Activated B cell treated with CpG ODN at 0.5 μM for 24 hours (primary cell): ENCODE measurements around the gene PRXL2B. TPM values are rescaled to one million over a fixed set of nuclear protein-coding genes. Genes with fewer than 3 reads are reported as not detected.
"Not testable (repeated sequence)": the region's sequence is repeated elsewhere in the genome, so short reads cannot be mapped to it uniquely, and the experiment has no call there.

ENCODE experiments used
- ATAC-seq: fragments of 200-7000 bp; cut with Tn5 transposase; one replicate; pipeline ENCODE4 v1.10.0; 2021; ENCODE audit warnings: low read depth, mild to moderate bottlenecking, moderate library complexity
- CTCF ChIA-PET: fragments of 350-600 bp; sonication (Branson Sonifier 250); formaldehyde crosslinking; loops from one replicate; lab custom pipeline; 2021; ENCODE audit warnings: antibody characterized with exemption; lab: Charles Lee
- POLR2A ChIA-PET: fragments of 350-600 bp; sonication (Branson Sonifier 250); formaldehyde crosslinking; loops from one replicate; lab custom pipeline; 2021; ENCODE audit warnings: antibody characterized with exemption; lab: Charles Lee
- DNase-seq: peaks from one replicate; pipeline ENCODE4 v3.0.0; 2022
- H3K27ac Mint-ChIP-seq: one replicate; pipeline ENCODE4 v1.8.0; 2020; ENCODE audit warnings: mixed read lengths
- H3K27me3 Mint-ChIP-seq: one replicate; pipeline ENCODE4 v1.8.0; 2021; ENCODE audit warnings: mixed read lengths
- H3K36me3 Mint-ChIP-seq: one replicate; pipeline ENCODE4 v1.8.0; 2021; ENCODE audit warnings: low read depth, mixed read lengths
- H3K4me1 Mint-ChIP-seq: one replicate; pipeline ENCODE4 v1.8.0; 2021; ENCODE audit warnings: mixed read lengths
- H3K4me3 Mint-ChIP-seq: one replicate; pipeline ENCODE4 v1.8.0; 2020; ENCODE audit warnings: mild to moderate bottlenecking, mixed read lengths
- H3K9me3 Mint-ChIP-seq: one replicate; pipeline ENCODE4 v1.8.0; 2020; ENCODE audit warnings: mixed read lengths
- CTCF ChIP-seq: fragments of 200-600 bp; IDR thresholded peaks from one replicate; pipeline ENCODE4 v1.8.0; 2022; ENCODE audit warnings: antibody characterized with exemption, mild to moderate bottlenecking
- intact Hi-C: fragments of 100-400 bp; cut with micrococcal nuclease; formaldehyde crosslinking; loops from one replicate; pipeline ENCODE4 v1.15.1; 2024
- total RNA-seq: library from RNA; stranded (reverse); gene quantifications from 2 replicates; pipeline ENCODE4 v1.2.3, GENCODE V29; 2022

Gene PRXL2B
- total RNA-seq, 1 donor from 2014 or later, result 12.6 TPM

GRCh38 chr1:2546515-2547209 is 39.9 kb upstream of the PRXL2B start:
- ATAC-seq (peak; percentile 30), DNase-seq (peak; percentile 66)
- TF ChIP-seq CTCF, result no peak
- Mint-ChIP-seq H3K36me3 (no peaks in the 10 kb centered on the region), H3K27me3 (peaks cover 5% of the 10 kb centered on the region), H3K9me3 (no peaks in the 10 kb centered on the region), H3K27ac (peak overlapping the region; percentile 96), H3K4me3 (peak overlapping the region; percentile 87), H3K4me1 (peaks cover 42% of the 10 kb centered on the region)
- intact Hi-C loops, result loop anchor here (5.0 kb wide), 2 partner anchors 234 to 876 kb away; no protein-coding TSS in a partner anchor
- POLR2A ChIA-PET, result interaction anchor here (0.6 to 8.0 kb wide), 21 partner anchors 10 to 502 kb away, joined by 3 to 209 read pairs (median 6); partner anchors contain the start of genes FAAP20, HES5, MORN1 and PANK4
- CTCF ChIA-PET, result interaction anchor here (0.7 to 3.1 kb wide), 10 partner anchors 9 to 450 kb away, joined by 3 to 21 read pairs (median 6); partner anchors contain the start of genes FAAP20, HES5, PANK4 and PEX10

GRCh38 chr1:2547210-2548067 is 39.1 kb upstream of the PRXL2B start:
- ChIA-PET CTCF (interaction anchor here (0.6 to 3.1 kb wide), 15 partner anchors 8 to 451 kb away, joined by 3 to 21 read pairs (median 4); partner anchors contain the start of genes FAAP20, HES5, PANK4 and PEX10), POLR2A (interaction anchor here (0.6 to 8.0 kb wide), 16 partner anchors 9 to 503 kb away, joined by 3 to 209 read pairs (median 10); partner anchors contain the start of genes FAAP20, HES5, MORN1 and PANK4)
- Mint-ChIP-seq H3K4me3 (peak overlapping the region; percentile 87), H3K9me3 (no peaks in the 10 kb centered on the region), H3K27me3 (peaks cover 1% of the 10 kb centered on the region), H3K27ac (peak overlapping the region; percentile 96), H3K4me1 (peaks cover 42% of the 10 kb centered on the region), H3K36me3 (no peaks in the 10 kb centered on the region)
- ATAC-seq (peak; percentile 23), DNase-seq (peak; percentile 55)
- intact Hi-C loops, result loop anchor here (1.0 to 5.0 kb wide), 11 partner anchors 9 to 875 kb away; partner anchors contain the start of genes MORN1, PANK4, PRXL2B and RER1
- no peak for TF ChIP-seq CTCF

- ChIA-PET POLR2A (interaction anchor here (0.6 to 8.0 kb wide), 17 partner anchors 9 to 918 kb away, joined by 3 to 209 read pairs (median 9); partner anchors contain the start of genes FAAP20, HES5, MORN1 and PANK4), CTCF (interaction anchor here (0.7 to 3.1 kb wide), 13 partner anchors 14 to 353 kb away, joined by 3 to 21 read pairs (median 4); partner anchors contain the start of genes FAAP20, HES5, MORN1 and PANK4)
- H3K36me3 Mint-ChIP-seq, result no peaks in the 10 kb centered on the region
- TF ChIP-seq CTCF, result peak; percentile 25
- ATAC-seq (peak; percentile 23), DNase-seq (peak; percentile 79)
- H3K4me1 Mint-ChIP-seq, result peaks cover 42% of the 10 kb centered on the region
- intact Hi-C loops, result loop anchor here (1.0 to 5.0 kb wide), 11 partner anchors 8 to 874 kb away; partner anchors contain the start of genes MORN1, PANK4, PRXL2B and RER1
- H3K27ac Mint-ChIP-seq, result peak overlapping the region; percentile 96
- H3K9me3 Mint-ChIP-seq, result no peaks in the 10 kb centered on the region
- peak overlapping the region; percentile 87 for H3K4me3 Mint-ChIP-seq
- no peaks in the 10 kb centered on the region for H3K27me3 Mint-ChIP-seq
Measured at GRCh38 chr1:2548068-2548589, 38.4 kb upstream of the PRXL2B start.

GRCh38 chr1:2549367-2550029 is 37.1 kb upstream of the PRXL2B start:
- H3K27ac Mint-ChIP-seq, result peak overlapping the region; percentile 96
- H3K9me3 Mint-ChIP-seq, DNase-seq, ATAC-seq, H3K36me3 Mint-ChIP-seq, H3K27me3 Mint-ChIP-seq: not testable (repeated sequence)
- peaks cover 52% of the 10 kb centered on the region for H3K4me1 Mint-ChIP-seq
- ChIA-PET POLR2A (interaction anchor here (0.7 to 8.0 kb wide), 8 partner anchors 7 to 354 kb away, joined by 3 to 209 read pairs (median 42); partner anchors contain the start of genes FAAP20, PANK4, PEX10 and PRXL2B), CTCF (interaction anchor here (1.1 to 3.1 kb wide), 2 partner anchors 36 to 354 kb away, joined by 3 to 13 read pairs; partner anchors contain the start of gene PRXL2B)
- H3K4me3 Mint-ChIP-seq, result peak overlapping the region; percentile 87
- intact Hi-C loops, result loop anchor here (2.0 to 5.0 kb wide), 3 partner anchors 237 to 873 kb away; no protein-coding TSS in a partner anchor

- Mint-ChIP-seq H3K4me3 (peak overlapping the region; percentile 35), H3K27ac (peak overlapping the region; percentile 76), H3K4me1 (peaks cover 61% of the 10 kb centered on the region)
- ChIA-PET CTCF (interaction anchor here (1.1 kb wide), 1 partner anchor 355 kb away, joined by 3 read pairs; no protein-coding TSS in a partner anchor), POLR2A (interaction anchor here (1.1 to 8.0 kb wide), 3 partner anchors 21 to 34 kb away, joined by 3 to 209 read pairs (median 62); partner anchors contain the start of gene PRXL2B)
- ATAC-seq, intact Hi-C loops, H3K36me3 Mint-ChIP-seq, H3K27me3 Mint-ChIP-seq, H3K9me3 Mint-ChIP-seq, DNase-seq: not testable (repeated sequence)
Measured at GRCh38 chr1:2550309-2550861, 36.2 kb upstream of the PRXL2B start.

- peaks cover 70% of the 10 kb centered on the region for H3K4me1 Mint-ChIP-seq
- H3K4me3 Mint-ChIP-seq, ATAC-seq, POLR2A ChIA-PET, H3K9me3 Mint-ChIP-seq, H3K36me3 Mint-ChIP-seq, H3K27me3 Mint-ChIP-seq, DNase-seq, intact Hi-C loops, CTCF ChIA-PET: not testable (repeated sequence)
- H3K27ac Mint-ChIP-seq, result peak overlapping the region; percentile 76
Measured at GRCh38 chr1:2551544-2551943, 35.0 kb upstream of the PRXL2B start.
